K562 (cell line): Measurements from ENCODE around the gene BMPER.

ENCODE experiments used
- HOXB6 ChIP-seq: fragments of 250-450 bp; sonication (Bioruptor Pico); IDR thresholded peaks from 2 replicates; pipeline ENCODE4 v1.5.1; 2022; ENCODE audit warnings: mild to moderate bottlenecking, borderline replicate concordance
- POLR2A ChIP-seq: fragments of 450-650 bp; conservative IDR thresholded peaks from 2 replicates; pipeline ENCODE4 v1.6.1; 2016
- RBM22 ChIP-seq: fragments of 200-400 bp; formaldehyde crosslinking; IDR thresholded peaks from 2 replicates; pipeline ENCODE4 v1.6.1; 2018; ENCODE audit warnings: low read length, low read depth; ENCODE audit not compliant: poor library complexity, severe bottlenecking
- ZBTB1 ChIP-seq: sonication (generic); formaldehyde crosslinking; IDR thresholded peaks from 2 replicates; pipeline ENCODE4 v1.8.1; 2023; ENCODE audit warnings: missing genetic modification reagents, low read depth, mild to moderate bottlenecking, borderline replicate concordance

- no peak for TF ChIP-seq HOXB6 (CRISPR knock-in tag)
- no peak for TF ChIP-seq RBM22
- TF ChIP-seq ZBTB1 (CRISPR knock-in tag): no peak
- TF ChIP-seq POLR2A: no peak
Observed at GRCh38 chr7:34143402-34143801, 238.1 kb downstream of the BMPER start.
